K562 (cell line): ENCODE data around the gene PTCH2. TPM values are rescaled to one million over a fixed set of nuclear protein-coding genes. Genes with fewer than 3 reads are reported as not detected.
A peak's percentile ranks its signal among the peaks of the same experiment; 100 is the strongest.

Source experiments
- CGGBP1 ChIP-seq: fragments of 250-450 bp; sonication (Bioruptor Pico); IDR thresholded peaks from 2 replicates; pipeline ENCODE4 v1.9.0; 2021; ENCODE audit warnings: mild to moderate bottlenecking
- GATAD2B ChIP-seq: fragments of 450-650 bp; IDR thresholded peaks from 2 replicates; pipeline ENCODE4 v1.6.1; 2017; ENCODE audit warnings: mild to moderate bottlenecking, borderline replicate concordance
- IRF2 ChIP-seq: sonication (generic); formaldehyde crosslinking; IDR thresholded peaks from 2 replicates; pipeline ENCODE4 v1.8.1; 2022; ENCODE audit warnings: mild to moderate bottlenecking, missing genetic modification reagents
- KLF10 ChIP-seq: fragments of 250-450 bp; sonication (Bioruptor Pico); IDR thresholded peaks from 2 replicates; pipeline ENCODE4 v1.6.1; 2021; ENCODE audit warnings: matching md5 sums
- MIER1 ChIP-seq: fragments of 450-650 bp; IDR thresholded peaks from 2 replicates; pipeline ENCODE4 v1.6.1; 2016; ENCODE audit warnings: antibody characterized with exemption, mild to moderate bottlenecking, low read depth
- RBFOX2 ChIP-seq: fragments of 200-400 bp; formaldehyde crosslinking; IDR thresholded peaks from 2 replicates; pipeline ENCODE4 v1.6.1; 2017; ENCODE audit warnings: low read depth, mild to moderate bottlenecking, low read length, moderate library complexity
- RFX5 ChIP-seq: IDR thresholded peaks from 2 replicates; pipeline ENCODE4 v1.6.1; 2011; ENCODE audit warnings: low read depth, mild to moderate bottlenecking, improper control_type of control experiment, low read length
- SIRT6 ChIP-seq: IDR thresholded peaks from one replicate; pipeline ENCODE4 v1.6.1; 2012; ENCODE audit warnings: low read depth, mild to moderate bottlenecking, control low read depth, inconsistent platforms, low read length, moderate library complexity
- TGIF2 ChIP-seq: sonication (generic); formaldehyde crosslinking; IDR thresholded peaks from 2 replicates; pipeline ENCODE4 v1.8.1; 2022; ENCODE audit warnings: mild to moderate bottlenecking, missing genetic modification reagents, moderate library complexity
- ZNF282 ChIP-seq: sonication (generic); formaldehyde crosslinking; IDR thresholded peaks from 2 replicates; pipeline ENCODE4 v1.8.1; 2023; ENCODE audit warnings: missing genetic modification reagents
- polyA plus RNA-seq, 8 experiments: library from polyadenylated mRNA; depleted of rRNA in 4 of 8; stranded (reverse) in 5 of 8; unstranded in 3 of 8; fragments of >200 nt; fragmentation: Nextera tagmentation in 2 of 8; fragmentation: Illumina TruSeq in 1 of 8; extraction: Ambion mirVana in 2 of 8; extraction: Trizol in 1 of 8; gene quantifications; 2 replicates each; pipeline versions ENCODE4 v1.2.1 to v1.2.3, GENCODE V29; 2011 to 2014; ENCODE audit warnings: inconsistent platforms in 1 of 8, missing spikeins in 1 of 8
- total RNA-seq, 7 experiments: library from RNA; depleted of rRNA in 6 of 7; stranded (reverse); fragments of >200 nt in 6 of 7; fragmentation: Illumina TruSeq in 2 of 7; extraction: Trizol in 2 of 7; gene quantifications; 2 replicates each; pipeline versions ENCODE4 v1.2.1 to v1.2.3, GENCODE V29; 2011 to 2021; ENCODE audit warnings: low replicate concordance in 1 of 7
- TF ChIP-seq, protein P1 (sequence below): fragments of 200-600 bp; sonication (generic); IDR thresholded peaks from one replicate; pipeline ENCODE4 v1.6.1; 2012; ENCODE audit warnings: mild to moderate bottlenecking, low read depth, low read length, inconsistent platforms
- TF ChIP-seq, protein P2 (sequence below): fragments of 250-450 bp; sonication (Bioruptor Pico); IDR thresholded peaks from 2 replicates; pipeline ENCODE4 v1.8.0; 2021; ENCODE audit warnings: moderate library complexity, mild to moderate bottlenecking, inconsistent platforms

PTCH2 gene
- total and polyA plus RNA-seq, 9 of the 15 experiments (the other 6 are each of a cell fraction or from before 2014, with no cell fraction given) = 0.15 to 27.3 (median 0.48) TPM; not detected in 1

GRCh38 chr1:44819608-44820327 lies 23.3 kb downstream of the PTCH2 start (continued):
- TF ChIP-seq, protein P1, sequence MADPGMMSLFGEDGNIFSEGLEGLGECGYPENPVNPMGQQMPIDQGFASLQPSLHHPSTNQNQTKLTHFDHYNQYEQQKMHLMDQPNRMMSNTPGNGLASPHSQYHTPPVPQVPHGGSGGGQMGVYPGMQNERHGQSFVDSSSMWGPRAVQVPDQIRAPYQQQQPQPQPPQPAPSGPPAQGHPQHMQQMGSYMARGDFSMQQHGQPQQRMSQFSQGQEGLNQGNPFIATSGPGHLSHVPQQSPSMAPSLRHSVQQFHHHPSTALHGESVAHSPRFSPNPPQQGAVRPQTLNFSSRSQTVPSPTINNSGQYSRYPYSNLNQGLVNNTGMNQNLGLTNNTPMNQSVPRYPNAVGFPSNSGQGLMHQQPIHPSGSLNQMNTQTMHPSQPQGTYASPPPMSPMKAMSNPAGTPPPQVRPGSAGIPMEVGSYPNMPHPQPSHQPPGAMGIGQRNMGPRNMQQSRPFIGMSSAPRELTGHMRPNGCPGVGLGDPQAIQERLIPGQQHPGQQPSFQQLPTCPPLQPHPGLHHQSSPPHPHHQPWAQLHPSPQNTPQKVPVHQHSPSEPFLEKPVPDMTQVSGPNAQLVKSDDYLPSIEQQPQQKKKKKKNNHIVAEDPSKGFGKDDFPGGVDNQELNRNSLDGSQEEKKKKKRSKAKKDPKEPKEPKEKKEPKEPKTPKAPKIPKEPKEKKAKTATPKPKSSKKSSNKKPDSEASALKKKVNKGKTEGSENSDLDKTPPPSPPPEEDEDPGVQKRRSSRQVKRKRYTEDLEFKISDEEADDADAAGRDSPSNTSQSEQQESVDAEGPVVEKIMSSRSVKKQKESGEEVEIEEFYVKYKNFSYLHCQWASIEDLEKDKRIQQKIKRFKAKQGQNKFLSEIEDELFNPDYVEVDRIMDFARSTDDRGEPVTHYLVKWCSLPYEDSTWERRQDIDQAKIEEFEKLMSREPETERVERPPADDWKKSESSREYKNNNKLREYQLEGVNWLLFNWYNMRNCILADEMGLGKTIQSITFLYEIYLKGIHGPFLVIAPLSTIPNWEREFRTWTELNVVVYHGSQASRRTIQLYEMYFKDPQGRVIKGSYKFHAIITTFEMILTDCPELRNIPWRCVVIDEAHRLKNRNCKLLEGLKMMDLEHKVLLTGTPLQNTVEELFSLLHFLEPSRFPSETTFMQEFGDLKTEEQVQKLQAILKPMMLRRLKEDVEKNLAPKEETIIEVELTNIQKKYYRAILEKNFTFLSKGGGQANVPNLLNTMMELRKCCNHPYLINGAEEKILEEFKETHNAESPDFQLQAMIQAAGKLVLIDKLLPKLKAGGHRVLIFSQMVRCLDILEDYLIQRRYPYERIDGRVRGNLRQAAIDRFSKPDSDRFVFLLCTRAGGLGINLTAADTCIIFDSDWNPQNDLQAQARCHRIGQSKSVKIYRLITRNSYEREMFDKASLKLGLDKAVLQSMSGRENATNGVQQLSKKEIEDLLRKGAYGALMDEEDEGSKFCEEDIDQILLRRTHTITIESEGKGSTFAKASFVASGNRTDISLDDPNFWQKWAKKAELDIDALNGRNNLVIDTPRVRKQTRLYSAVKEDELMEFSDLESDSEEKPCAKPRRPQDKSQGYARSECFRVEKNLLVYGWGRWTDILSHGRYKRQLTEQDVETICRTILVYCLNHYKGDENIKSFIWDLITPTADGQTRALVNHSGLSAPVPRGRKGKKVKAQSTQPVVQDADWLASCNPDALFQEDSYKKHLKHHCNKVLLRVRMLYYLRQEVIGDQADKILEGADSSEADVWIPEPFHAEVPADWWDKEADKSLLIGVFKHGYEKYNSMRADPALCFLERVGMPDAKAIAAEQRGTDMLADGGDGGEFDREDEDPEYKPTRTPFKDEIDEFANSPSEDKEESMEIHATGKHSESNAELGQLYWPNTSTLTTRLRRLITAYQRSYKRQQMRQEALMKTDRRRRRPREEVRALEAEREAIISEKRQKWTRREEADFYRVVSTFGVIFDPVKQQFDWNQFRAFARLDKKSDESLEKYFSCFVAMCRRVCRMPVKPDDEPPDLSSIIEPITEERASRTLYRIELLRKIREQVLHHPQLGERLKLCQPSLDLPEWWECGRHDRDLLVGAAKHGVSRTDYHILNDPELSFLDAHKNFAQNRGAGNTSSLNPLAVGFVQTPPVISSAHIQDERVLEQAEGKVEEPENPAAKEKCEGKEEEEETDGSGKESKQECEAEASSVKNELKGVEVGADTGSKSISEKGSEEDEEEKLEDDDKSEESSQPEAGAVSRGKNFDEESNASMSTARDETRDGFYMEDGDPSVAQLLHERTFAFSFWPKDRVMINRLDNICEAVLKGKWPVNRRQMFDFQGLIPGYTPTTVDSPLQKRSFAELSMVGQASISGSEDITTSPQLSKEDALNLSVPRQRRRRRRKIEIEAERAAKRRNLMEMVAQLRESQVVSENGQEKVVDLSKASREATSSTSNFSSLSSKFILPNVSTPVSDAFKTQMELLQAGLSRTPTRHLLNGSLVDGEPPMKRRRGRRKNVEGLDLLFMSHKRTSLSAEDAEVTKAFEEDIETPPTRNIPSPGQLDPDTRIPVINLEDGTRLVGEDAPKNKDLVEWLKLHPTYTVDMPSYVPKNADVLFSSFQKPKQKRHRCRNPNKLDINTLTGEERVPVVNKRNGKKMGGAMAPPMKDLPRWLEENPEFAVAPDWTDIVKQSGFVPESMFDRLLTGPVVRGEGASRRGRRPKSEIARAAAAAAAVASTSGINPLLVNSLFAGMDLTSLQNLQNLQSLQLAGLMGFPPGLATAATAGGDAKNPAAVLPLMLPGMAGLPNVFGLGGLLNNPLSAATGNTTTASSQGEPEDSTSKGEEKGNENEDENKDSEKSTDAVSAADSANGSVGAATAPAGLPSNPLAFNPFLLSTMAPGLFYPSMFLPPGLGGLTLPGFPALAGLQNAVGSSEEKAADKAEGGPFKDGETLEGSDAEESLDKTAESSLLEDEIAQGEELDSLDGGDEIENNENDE = no peak
- peak; percentile 88 for TF ChIP-seq KLF10 (CRISPR knock-in tag)
- peak; percentile 86; the same call in 1 of the 2 replicates for TF ChIP-seq GATAD2B
- TF ChIP-seq SIRT6 = no peak
- TF ChIP-seq CGGBP1 (CRISPR knock-in tag) = peak; percentile 99
- TF ChIP-seq MIER1 = no peak
- no peak for TF ChIP-seq ZNF282
- TF ChIP-seq RFX5 = peak; percentile 64; the same call in 1 of the 2 replicates
- TF ChIP-seq RBFOX2 = peak; percentile 83
- TF ChIP-seq TGIF2 (CRISPR knock-in tag) = no peak
- no peak for TF ChIP-seq IRF2
- TF ChIP-seq, protein P2, sequence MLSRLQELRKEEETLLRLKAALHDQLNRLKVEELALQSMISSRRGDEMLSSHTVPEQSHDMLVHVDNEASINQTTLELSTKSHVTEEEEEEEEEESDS = peak; percentile 97
